Testis (tissue), 2 donors: ENCODE measurements around the gene ATP7B.

Experiments used
- POLR2A ChIP-seq: fragments of 450-650 bp; IDR thresholded peaks from one replicate; pipeline ENCODE4 v1.6.1; 2017; ENCODE audit warnings: antibody characterized with exemption, mild to moderate bottlenecking, moderate library complexity
- TF ChIP-seq, protein P1 (sequence below), 3 experiments: fragments of 450-650 bp in 2 of 3; fragments of 200-600 bp in 1 of 3; sonication (generic) in 1 of 3; IDR thresholded peaks; one replicate each; pipeline ENCODE4 v1.5.1; 2016 to 2019; ENCODE audit warnings: antibody characterized with exemption in 3 of 3, mild to moderate bottlenecking in 2 of 3, moderate library complexity in 1 of 3

DNA sequence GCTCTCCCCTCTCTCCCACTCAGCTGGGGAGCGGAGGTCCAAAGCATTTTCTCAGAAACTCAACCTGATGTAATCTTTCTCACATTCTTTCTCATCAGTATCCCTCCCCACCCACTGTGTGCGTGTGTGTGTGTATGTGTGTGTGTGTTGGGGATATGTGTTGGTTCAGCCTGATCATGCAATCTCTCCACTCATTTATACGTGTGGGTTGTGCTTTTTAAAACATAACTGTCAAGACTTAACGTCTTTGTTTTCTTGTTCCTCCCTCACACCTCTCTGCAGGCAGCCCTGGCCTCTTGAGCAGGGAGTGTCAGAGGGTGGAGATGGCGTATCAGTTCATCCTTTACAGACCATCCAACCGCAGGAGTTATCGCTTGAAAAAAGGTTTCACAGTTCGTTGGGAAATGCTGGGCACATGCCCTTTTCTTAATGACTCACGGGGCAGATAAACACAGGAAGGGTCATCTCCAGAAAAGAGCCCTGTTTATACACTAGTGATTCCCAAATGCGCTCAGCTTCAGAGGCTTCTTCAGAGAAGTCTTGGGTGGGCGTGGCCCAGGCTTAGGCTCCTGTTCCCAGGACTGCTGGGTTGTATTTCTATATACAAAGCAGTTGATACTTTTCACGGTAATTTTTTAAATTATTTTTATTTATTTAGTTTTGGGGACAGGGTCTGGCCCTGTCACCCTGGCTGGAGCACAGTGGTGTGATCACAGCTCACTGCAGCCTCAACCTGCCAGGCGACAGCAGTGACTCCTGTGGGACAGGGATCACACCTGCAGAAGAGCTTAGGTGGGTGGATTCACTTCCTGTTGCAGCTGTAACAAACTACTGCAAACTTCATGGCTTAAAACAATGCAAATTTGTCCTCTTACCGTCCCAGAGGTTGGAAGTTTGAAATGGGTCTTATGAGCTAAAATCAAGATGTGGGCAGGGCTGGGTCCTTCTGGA, 89.2 kb downstream of the ATP7B start:
- TF ChIP-seq, protein P1, sequence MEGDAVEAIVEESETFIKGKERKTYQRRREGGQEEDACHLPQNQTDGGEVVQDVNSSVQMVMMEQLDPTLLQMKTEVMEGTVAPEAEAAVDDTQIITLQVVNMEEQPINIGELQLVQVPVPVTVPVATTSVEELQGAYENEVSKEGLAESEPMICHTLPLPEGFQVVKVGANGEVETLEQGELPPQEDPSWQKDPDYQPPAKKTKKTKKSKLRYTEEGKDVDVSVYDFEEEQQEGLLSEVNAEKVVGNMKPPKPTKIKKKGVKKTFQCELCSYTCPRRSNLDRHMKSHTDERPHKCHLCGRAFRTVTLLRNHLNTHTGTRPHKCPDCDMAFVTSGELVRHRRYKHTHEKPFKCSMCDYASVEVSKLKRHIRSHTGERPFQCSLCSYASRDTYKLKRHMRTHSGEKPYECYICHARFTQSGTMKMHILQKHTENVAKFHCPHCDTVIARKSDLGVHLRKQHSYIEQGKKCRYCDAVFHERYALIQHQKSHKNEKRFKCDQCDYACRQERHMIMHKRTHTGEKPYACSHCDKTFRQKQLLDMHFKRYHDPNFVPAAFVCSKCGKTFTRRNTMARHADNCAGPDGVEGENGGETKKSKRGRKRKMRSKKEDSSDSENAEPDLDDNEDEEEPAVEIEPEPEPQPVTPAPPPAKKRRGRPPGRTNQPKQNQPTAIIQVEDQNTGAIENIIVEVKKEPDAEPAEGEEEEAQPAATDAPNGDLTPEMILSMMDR (IDR thresholded peaks at IDR 0.05), result no peak
- no peak for TF ChIP-seq POLR2A
